IMR-90 (cell line): Measurements from ENCODE around the gene TP53TG5. TPM values are rescaled to one million over a fixed set of nuclear protein-coding genes. Genes with fewer than 3 reads are reported as not detected.

ENCODE experiments used
- ATAC-seq: fragments of 200-7000 bp; cut with Tn5 transposase; 2 replicates; pipeline ENCODE4 v1.9.1; 2020; ENCODE audit warnings: low read depth, mild to moderate bottlenecking, moderate library complexity
- BruUV-seq: library from RNA; stranded (reverse); fragments of 400-500 nt; replicated peaks from 2 replicates; lab custom pipeline; 2021; lab: Mats Ljungman, UMichigan
- CTCF ChIA-PET: fragments of 300-600 bp; formaldehyde crosslinking; extraction: SDS; loops from one replicate; lab custom pipeline; 2021; ENCODE audit warnings: antibody characterized with exemption; lab: Yijun Ruan, JAX
- POLR2A ChIA-PET: fragments of 300-600 bp; sonication (Branson Sonifier 250); formaldehyde crosslinking; loops from one replicate; lab custom pipeline; 2022; ENCODE audit warnings: antibody characterized with exemption; ENCODE audit not compliant: unreplicated experiment; lab: Charles Lee
- DNase-seq: peaks from one replicate; pipeline ENCODE4 v3.0.0; 2013
- H2AFZ ChIP-seq: replicated peaks from 2 replicates; pipeline ENCODE3; 2013; ENCODE audit warnings: low read length, mild to moderate bottlenecking; ENCODE audit not compliant: poor library complexity
- H2AK5ac ChIP-seq: 2 replicates; pipeline ENCODE4 v1.6.1; 2013; ENCODE audit warnings: low read depth, low read length, inconsistent platforms
- H2AK9ac ChIP-seq: replicated peaks from 2 replicates; pipeline ENCODE3; 2013; ENCODE audit warnings: mild to moderate bottlenecking, low read depth, low read length, moderate library complexity; ENCODE audit not compliant: poor library complexity
- H2BK120ac ChIP-seq: 2 replicates; pipeline ENCODE4 v1.6.1; 2013; ENCODE audit warnings: low read depth, low read length, inconsistent platforms
- H2BK15ac ChIP-seq: 3 replicates; pipeline ENCODE4 v1.6.1; 2013; ENCODE audit warnings: low read depth, low read length, inconsistent platforms
- H2BK20ac ChIP-seq: 2 replicates; pipeline ENCODE4 v1.6.1; 2013; ENCODE audit warnings: low read depth, mild to moderate bottlenecking, inconsistent platforms, low read length, moderate library complexity
- H2BK5ac ChIP-seq: 2 replicates; pipeline ENCODE4 v1.6.1; 2013; ENCODE audit warnings: mild to moderate bottlenecking, low read depth, low read length, inconsistent platforms; ENCODE audit not compliant: poor library complexity, severe bottlenecking
- H3K14ac ChIP-seq: replicated peaks from 2 replicates; pipeline ENCODE4 v1.6.1; 2013; ENCODE audit warnings: low read depth, low read length, inconsistent platforms
- H3K18ac ChIP-seq: 2 replicates; pipeline ENCODE4 v1.6.1; 2013; ENCODE audit warnings: low read depth, low read length, control low read depth
- H3K23ac ChIP-seq: 2 replicates; pipeline ENCODE4 v1.6.1; 2013; ENCODE audit warnings: low read depth, low read length, inconsistent platforms
- H3K27ac ChIP-seq: 2 replicates; pipeline ENCODE4 v1.5.1; 2013; ENCODE audit warnings: mild to moderate bottlenecking, control low read depth, low read length; ENCODE audit not compliant: insufficient read depth
- H3K27me3 ChIP-seq: 2 replicates; pipeline ENCODE4 v1.6.1; 2013; ENCODE audit warnings: low read length; ENCODE audit not compliant: control insufficient read depth, insufficient read depth
- H3K36me3 ChIP-seq: 2 replicates; pipeline ENCODE4 v1.6.1; 2013; ENCODE audit warnings: low read length, mixed read lengths; ENCODE audit not compliant: control insufficient read depth, insufficient read depth
- H3K4ac ChIP-seq: 2 replicates; pipeline ENCODE4 v1.6.1; 2013; ENCODE audit warnings: low read depth, low read length, inconsistent platforms
- H3K4me1 ChIP-seq: 2 replicates; pipeline ENCODE4 v1.6.1; 2013; ENCODE audit warnings: low read length, mixed read lengths; ENCODE audit not compliant: control insufficient read depth, insufficient read depth
- H3K4me2 ChIP-seq: 2 replicates; pipeline ENCODE4 v1.6.1; 2013; ENCODE audit warnings: low read depth, mild to moderate bottlenecking, control low read depth, low read length, moderate library complexity
- H3K4me3 ChIP-seq: 2 replicates; pipeline ENCODE4 v1.5.1; 2013; ENCODE audit warnings: low read depth, mild to moderate bottlenecking, control low read depth, low read length, moderate library complexity; ENCODE audit not compliant: insufficient read depth
- H3K56ac ChIP-seq: 2 replicates; pipeline ENCODE4 v1.6.1; 2013; ENCODE audit warnings: low read length, inconsistent platforms; ENCODE audit not compliant: insufficient read depth; ENCODE audit errors: extremely low read depth
- H3K79me1 ChIP-seq, 2 experiments: 2 replicates each; pipeline ENCODE4 v1.6.1; 2013; ENCODE audit warnings: low read length in 2 of 2, inconsistent platforms in 1 of 2, low read depth in 1 of 2
- H3K9ac ChIP-seq: 2 replicates; pipeline ENCODE4 v1.6.1; 2013; ENCODE audit warnings: low read depth, low read length, control low read depth
- H3K9me1 ChIP-seq: 2 replicates; pipeline ENCODE4 v1.6.1; 2013; ENCODE audit warnings: low read length, inconsistent platforms; ENCODE audit not compliant: insufficient read depth
- H3K9me3 ChIP-seq: 2 replicates; pipeline ENCODE4 v1.6.1; 2013; ENCODE audit warnings: low read length; ENCODE audit not compliant: control insufficient read depth, insufficient read depth
- H4K20me1 ChIP-seq: 2 replicates; pipeline ENCODE4 v1.6.1; 2013; ENCODE audit warnings: low read length, inconsistent platforms; ENCODE audit not compliant: insufficient read depth
- H4K5ac ChIP-seq: 2 replicates; pipeline ENCODE4 v1.6.1; 2013; ENCODE audit warnings: mild to moderate bottlenecking, low read depth, low read length, control low read depth
- H4K8ac ChIP-seq, 2 experiments: 2 replicates each; pipeline ENCODE4 v1.6.1; 2013; ENCODE audit warnings: low read depth in 2 of 2, low read length in 2 of 2, control low read depth in 1 of 2, inconsistent platforms in 1 of 2
- H4K91ac ChIP-seq: 2 replicates; pipeline ENCODE4 v1.6.1; 2013; ENCODE audit warnings: low read depth, low read length, inconsistent platforms; ENCODE audit not compliant: insufficient read depth
- MAFK ChIP-seq: IDR thresholded peaks from 2 replicates; pipeline ENCODE4 v1.6.1; 2012; ENCODE audit warnings: low read depth, low read length, improper control_type of control experiment
- MAZ ChIP-seq: IDR thresholded peaks from 2 replicates; pipeline ENCODE4 v1.6.1; 2012; ENCODE audit warnings: low read depth, mild to moderate bottlenecking, low read length, improper control_type of control experiment, moderate library complexity, borderline replicate concordance
- MXI1 ChIP-seq: IDR thresholded peaks from 2 replicates; pipeline ENCODE4 v1.6.1; 2012; ENCODE audit warnings: low read depth, mild to moderate bottlenecking, low read length, moderate library complexity, borderline replicate concordance
- POLR2A ChIP-seq: IDR thresholded peaks from 2 replicates; pipeline ENCODE4 v1.6.1; 2012; ENCODE audit warnings: mild to moderate bottlenecking, low read depth, low read length
- SMC3 ChIP-seq: fragments of 150-350 bp; IDR thresholded peaks from 2 replicates; pipeline ENCODE4 v1.6.1; 2016; ENCODE audit warnings: low read depth, mild to moderate bottlenecking, antibody characterized with exemption, low read length, moderate library complexity
- USF2 ChIP-seq: fragments of 150-350 bp; IDR thresholded peaks from 2 replicates; pipeline ENCODE4 v1.6.1; 2017; ENCODE audit warnings: mild to moderate bottlenecking, antibody characterized with exemption, low read length, low read depth
- WGBS, 2 experiments: methylation state at CpG; one replicate each; pipeline versions ENCODE4 v1.1.5 to v1.1.7; 2013; ENCODE audit warnings: missing lambda C conversion rate in 2 of 2; ENCODE audit not compliant: insufficient read length in 1 of 2; ENCODE audit errors: extremely low coverage in 2 of 2; 5-methylcytosine and 5-hydroxymethylcytosine counted together
- dilution Hi-C: fragments of 300-500 bp; cut with HindIII; formaldehyde crosslinking; loops from one replicate; pipeline ENCODE4 v1.14.3; 2018; ENCODE audit warnings: low sequenced_read_pairs; ENCODE audit not compliant: unreplicated experiment
- in situ Hi-C: fragments of 300-500 bp; cut with MboI; formaldehyde crosslinking; loops from 3 replicates; pipeline ENCODE4 v1.14.3; 2019; ENCODE audit warnings: low sequenced_read_pairs, inconsistent platforms, mixed read lengths
- intact Hi-C: fragments of 100-400 bp; cut with micrococcal nuclease; formaldehyde crosslinking; loops from 2 replicates; pipeline ENCODE4 v1.10.0; 2022
- polyA plus RNA-seq, 3 experiments: library from polyadenylated mRNA; depleted of rRNA; stranded (reverse); fragments of >200 nt; gene quantifications; 2 replicates each; pipeline ENCODE4 v1.2.3, GENCODE V29; 2012; ENCODE audit warnings: low replicate concordance in 1 of 3
- total RNA-seq: library from RNA; depleted of rRNA; stranded (reverse); fragments of >200 nt; gene quantifications from 2 replicates; pipeline ENCODE4 v1.2.3, GENCODE V29; 2012

TP53TG5 gene
- total and polyA plus RNA-seq, 2 of the 4 experiments (the other 2 are of a cell fraction) = not detected

GRCh38 chr20:45341939-45342854, 35.9 kb downstream of the TP53TG5 start:
- Histone ChIP-seq H2BK5ac (peak overlapping the region; percentile 93), H3K36me3 (peaks cover 32% of the 10 kb centered on the region)

More at GRCh38 chr20:45341939-45342854, 35.9 kb downstream of the TP53TG5 start:
- H3K9me1 ChIP-seq = peaks cover 41% of the 10 kb centered on the region
- peaks cover 18 to 94% of the 10 kb centered on the region in 2 experiments for H3K79me1 ChIP-seq
- no peaks in the 10 kb centered on the region for H3K9me3 ChIP-seq
- H2BK15ac ChIP-seq = peak overlapping the region; percentile 99; the same call in 2 of the 3 replicates
- in situ Hi-C loops = loop anchor here (25.0 kb wide), 1 partner anchor 570 kb away; the partner anchor contains the start of gene PLTP
- peak overlapping the region; percentile 58 for H2AFZ ChIP-seq
- H3K14ac ChIP-seq = peak overlapping the region; percentile 90
- H3K18ac ChIP-seq = peak overlapping the region; percentile 70
- H3K27me3 ChIP-seq = no peaks in the 10 kb centered on the region
- H2BK120ac ChIP-seq = peak overlapping the region; percentile 95
- H2BK20ac ChIP-seq = peak overlapping the region; percentile 96
- H2AK9ac ChIP-seq = peak overlapping the region; percentile 92
- WGBS, 2 experiments = 0% methylated on average over 5 of the region's 16 CpGs; no CpG with 5 or more reads in 1 of the 2 experiments
- peak; percentile 13 for ATAC-seq
- H4K8ac ChIP-seq = peak overlapping the region; percentile 73 to 78
- H3K27ac ChIP-seq = peak overlapping the region; percentile 92
- peak overlapping the region; percentile 99 for H4K91ac ChIP-seq
- H3K4ac ChIP-seq = peak overlapping the region; percentile 99
- CTCF ChIA-PET = interaction anchor here (2.5 kb wide), 1 partner anchor 21 kb away, joined by 8 read pairs; the partner anchor contains the start of gene SYS1
- peak overlapping the region; percentile 58 for H4K5ac ChIP-seq
- peaks cover 65% of the 10 kb centered on the region for H3K4me1 ChIP-seq
- no peak overlapping the region; the same call in 1 of the 2 replicates for H3K4me3 ChIP-seq
- POLR2A ChIA-PET = no interaction called here
- DNase-seq = peak; percentile 74
- TF ChIP-seq USF2 = peak; percentile 67
- no peak for TF ChIP-seq SMC3
- TF ChIP-seq MAZ = peak; percentile 13; the same call in 1 of the 2 replicates
- TF ChIP-seq MAFK = no peak
- TF ChIP-seq POLR2A = peak; percentile 65
- 0 out of 2 replicates have a peak, but pooled peaks have one; percentile 65 for TF ChIP-seq MXI1
- peak overlapping the region; percentile 97 for H2AK5ac ChIP-seq
- H4K20me1 ChIP-seq = peaks cover 45% of the 10 kb centered on the region
- H3K23ac ChIP-seq = peak overlapping the region; percentile 93
- H3K56ac ChIP-seq = peak overlapping the region; percentile 65; the same call in 1 of the 2 replicates
- peak overlapping the region; percentile 87 for H3K4me2 ChIP-seq
- peak overlapping the region; percentile 50 for H3K9ac ChIP-seq
- dilution Hi-C loops = no loop called here
- no TSS peak for BruUV-seq
- intact Hi-C loops = no loop called here
